HG02870 (cell line): ENCODE measurements around the gene ZSCAN10.

Experiments
- ATAC-seq: cut with Tn5 transposase; IDR thresholded peaks from one replicate; pipeline ENCODE4 v1.9.1; 2021; ENCODE audit warnings: mild to moderate bottlenecking, moderate library complexity; ENCODE audit not compliant: unreplicated experiment

The ZSCAN10 gene

DNA sequence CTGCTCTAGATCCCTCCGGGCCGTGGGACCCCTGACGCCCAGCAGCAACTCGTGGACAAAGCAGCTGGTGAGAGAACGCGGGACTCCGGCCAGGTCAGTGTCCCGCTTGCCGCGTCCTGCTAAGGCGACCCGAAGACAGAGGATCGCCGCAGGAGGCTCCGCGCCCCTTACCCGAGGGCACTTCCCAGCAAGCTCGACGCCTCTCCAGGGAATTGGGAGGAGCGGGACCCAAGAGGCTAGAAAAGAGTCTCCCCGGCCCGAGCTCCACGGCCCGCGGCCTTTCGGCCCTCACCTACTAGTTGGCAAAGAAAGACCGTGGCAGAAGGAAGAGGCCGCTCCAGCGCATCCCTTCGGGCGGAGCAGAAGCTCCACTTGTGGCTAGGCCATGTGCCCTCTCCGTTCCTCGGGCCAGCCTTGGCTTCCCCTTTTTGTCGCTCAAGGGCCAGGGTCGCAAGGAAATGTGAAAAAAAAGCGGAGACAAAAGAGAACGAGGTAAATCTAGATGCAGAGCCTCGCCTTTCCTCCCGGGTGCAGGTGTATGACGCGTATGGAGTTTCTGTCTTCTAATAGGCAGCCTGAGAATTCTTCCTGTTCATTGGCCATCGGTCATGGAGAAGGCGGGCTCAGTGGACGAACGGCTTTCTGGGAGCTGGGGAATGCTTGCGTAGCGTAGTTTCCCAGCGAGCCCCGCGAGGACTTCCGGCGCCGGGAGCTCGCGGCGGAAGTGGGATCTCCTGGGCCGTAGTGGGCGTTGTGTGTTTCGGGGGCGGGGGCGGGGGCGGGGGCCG, 35.4 kb upstream of the ZSCAN10 start, which contains the start of gene ZNF213:
ZNF213 (plus strand) TSS at position 692 of the 788 bp plus-strand sequence. CDS start 2,252 bp downstream, outside the sequence.
- peak; percentile 93 for ATAC-seq

DNA sequence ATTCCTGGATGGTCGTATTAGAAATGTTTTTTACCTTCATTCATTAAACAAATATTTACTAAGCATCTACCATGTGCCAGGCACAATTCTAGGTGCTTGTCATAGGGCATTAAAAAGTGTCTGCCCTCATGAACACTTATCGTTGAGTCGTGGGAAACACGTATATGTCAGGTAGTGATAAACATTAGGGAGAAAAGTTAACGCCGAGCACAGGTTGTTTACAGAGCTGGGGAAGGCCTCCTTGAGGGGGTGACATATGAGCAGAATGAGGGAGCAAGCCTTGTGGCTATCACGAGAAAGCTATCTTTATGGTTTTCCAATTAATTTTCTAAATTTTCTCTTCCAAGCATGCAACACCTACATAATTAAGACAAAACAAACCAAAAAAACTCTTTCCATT, 34.8 kb upstream of the ZSCAN10 start:
- ATAC-seq, result no peak

DNA sequence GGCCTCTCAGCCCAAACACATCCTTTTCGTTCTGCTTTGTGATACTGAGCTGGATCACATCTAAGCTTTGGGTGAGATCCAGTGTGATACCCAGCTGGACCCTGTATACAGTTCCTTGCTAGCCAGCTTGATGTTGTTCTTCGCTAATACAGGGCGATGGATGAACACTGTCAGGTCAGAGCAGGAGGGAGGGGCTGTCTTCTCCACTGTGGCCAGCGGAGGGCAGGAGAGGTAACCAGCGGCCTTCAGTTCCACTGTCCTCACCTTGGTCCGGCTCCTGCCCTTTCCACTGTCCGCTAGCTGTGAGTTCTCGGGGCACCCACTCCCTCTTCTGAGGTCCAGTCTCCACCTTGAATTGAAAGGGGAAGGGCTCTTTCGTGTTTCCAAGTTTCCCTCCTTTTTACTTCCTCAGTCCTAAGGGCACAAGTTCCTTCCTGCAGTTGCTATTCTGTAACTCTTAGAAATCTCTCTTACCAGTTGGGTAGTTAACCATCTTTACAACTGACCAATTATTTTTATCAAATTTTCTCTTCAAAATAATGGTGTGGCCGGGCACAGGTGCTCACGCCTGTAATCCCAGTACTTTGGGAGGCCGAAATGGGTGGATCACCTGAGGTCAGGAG, 32.8 kb upstream of the ZSCAN10 start:
- ATAC-seq, result no peak

DNA sequence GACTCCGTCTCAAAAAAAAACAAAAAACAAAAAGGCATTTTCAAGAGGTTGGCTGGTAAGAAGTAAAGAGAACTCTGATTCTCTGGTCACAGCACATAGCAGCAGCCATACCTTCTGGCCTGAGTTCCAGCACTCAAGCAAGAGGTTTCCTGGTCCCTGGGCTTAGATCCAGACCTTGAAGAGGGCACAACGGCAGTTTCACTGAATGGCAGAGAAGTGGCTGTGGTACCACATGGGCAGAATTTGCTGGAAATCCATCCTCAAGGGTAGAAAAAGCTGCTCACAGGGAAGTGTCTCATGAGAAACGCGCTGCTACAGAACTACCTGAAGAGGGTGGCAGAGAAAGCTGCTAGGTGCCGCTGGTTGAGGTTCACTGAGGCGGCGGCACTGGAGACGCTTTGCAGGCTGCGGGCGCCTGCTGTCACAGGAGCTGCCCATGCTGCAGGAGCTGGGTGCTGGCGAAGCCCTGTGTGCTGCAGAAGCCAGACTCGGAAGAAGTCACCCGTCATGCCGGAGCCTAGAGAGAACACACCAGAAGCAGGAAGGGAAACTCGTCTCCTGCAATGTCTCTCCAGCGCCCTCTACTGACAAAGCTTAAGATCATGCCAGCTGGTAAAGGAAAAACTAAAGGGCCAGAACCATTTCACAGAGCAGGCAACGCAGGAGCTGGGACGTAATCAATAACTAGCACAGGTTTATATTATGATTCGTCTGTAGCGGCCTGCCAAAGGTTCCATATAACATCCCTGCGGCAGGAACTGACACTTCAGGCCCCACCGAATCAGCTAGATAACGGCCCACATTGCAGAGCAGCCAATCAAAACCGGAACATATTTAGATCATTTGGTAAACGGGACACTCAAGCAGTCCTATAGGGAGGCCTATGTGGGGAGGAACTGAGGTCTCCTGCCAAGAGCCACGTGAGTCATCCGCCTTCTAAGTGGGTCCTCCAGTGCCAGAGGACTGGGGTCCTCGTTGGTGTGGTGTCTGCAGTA, 30.3 kb upstream of the ZSCAN10 start:
- peak; percentile 59 for ATAC-seq

DNA sequence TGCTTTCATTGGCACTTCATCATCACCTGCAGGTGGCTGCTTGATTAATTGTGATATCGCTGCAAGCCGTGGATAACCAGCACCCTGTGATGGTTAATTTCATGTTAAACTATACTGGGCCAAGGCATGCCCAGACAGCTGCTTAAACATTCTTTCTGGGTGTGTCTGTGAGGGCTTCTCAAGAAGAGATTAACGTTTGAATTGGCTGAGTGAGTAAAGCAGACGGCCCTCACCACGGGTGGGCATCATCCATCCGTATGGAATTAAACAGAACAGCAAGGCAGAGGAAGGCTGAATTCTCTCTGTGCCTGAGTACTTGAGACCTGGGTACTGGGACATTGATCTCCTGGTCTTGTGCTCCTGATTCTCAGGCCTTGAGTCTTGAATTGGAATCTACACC, 28.7 kb upstream of the ZSCAN10 start:
- no peak for ATAC-seq

DNA sequence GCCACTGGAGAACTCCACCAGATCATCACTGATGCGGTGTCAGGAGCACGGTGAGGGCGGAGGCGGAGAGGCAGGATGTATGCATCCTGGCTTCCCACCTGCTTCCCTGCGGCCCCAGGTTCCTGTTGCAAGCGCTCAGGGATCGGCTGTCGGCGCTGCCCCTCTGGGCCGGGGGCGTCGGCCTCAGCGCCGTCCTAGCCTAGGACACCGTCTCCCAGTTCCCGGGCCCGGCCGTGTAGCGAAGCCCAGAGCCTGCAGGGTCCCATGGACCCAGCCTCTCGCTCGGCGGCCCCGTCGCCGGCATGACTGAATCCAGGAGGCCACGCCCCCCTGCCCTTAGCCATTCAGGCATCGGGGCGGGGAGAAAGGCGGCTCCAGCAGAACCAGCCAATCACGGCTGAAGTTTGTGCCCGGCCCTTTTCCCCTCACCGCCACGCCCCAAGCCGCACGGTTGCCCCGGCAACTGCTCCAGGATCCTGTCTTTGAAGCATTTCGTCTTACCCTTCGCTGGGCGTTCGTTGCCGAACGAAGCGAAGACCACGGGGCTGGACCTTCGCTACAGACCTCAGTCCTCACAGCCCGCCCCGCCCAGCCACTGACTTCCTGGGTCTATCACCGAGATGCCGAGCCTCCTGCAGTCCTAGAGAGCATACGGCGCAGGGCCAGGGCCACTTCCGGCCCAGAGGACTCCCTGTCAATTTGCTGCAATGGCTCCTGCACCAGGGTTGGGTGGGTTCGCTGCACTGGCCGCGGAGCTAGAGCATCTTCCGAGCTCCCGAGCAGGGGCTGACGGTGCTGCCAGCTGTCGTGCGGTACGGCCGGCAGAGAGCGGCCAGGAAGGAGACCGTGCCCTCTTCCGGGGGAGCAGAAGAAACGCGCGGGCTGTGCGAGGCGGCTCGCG, 25.1 kb upstream of the ZSCAN10 start:
- ATAC-seq, result peak; percentile 85

DNA sequence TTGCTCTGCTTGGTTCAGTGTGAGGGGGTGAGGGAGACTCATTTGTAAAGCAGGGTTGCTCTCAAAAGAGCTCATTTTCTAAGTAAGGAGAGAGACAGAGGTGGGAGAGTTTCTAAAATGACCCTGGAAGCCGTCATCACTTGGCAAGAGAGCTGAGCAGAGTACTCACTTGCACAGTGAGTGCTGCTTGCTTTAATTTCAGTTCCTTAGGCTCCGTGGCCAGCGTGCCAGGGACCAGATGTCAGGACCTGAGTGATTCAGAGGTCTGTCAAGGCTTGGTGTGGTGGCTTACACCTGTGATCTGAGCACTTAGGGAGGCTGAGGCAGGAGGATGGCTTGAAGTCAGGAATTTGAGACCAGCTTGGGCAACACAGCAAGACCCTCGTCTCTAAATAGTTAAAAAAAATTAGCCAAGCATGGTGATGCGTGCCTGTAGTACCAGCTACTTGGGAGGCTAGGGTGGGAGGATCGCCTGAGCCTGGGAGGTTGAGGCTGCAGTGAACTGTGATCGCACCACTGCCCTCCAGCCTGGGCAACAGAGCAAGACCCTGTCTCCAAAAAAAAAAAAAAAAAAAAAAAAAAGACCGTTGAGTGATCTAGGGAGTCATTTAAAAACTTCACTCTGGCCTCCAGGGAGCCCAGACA, 24.0 kb upstream of the ZSCAN10 start:
- ATAC-seq, result no peak

DNA sequence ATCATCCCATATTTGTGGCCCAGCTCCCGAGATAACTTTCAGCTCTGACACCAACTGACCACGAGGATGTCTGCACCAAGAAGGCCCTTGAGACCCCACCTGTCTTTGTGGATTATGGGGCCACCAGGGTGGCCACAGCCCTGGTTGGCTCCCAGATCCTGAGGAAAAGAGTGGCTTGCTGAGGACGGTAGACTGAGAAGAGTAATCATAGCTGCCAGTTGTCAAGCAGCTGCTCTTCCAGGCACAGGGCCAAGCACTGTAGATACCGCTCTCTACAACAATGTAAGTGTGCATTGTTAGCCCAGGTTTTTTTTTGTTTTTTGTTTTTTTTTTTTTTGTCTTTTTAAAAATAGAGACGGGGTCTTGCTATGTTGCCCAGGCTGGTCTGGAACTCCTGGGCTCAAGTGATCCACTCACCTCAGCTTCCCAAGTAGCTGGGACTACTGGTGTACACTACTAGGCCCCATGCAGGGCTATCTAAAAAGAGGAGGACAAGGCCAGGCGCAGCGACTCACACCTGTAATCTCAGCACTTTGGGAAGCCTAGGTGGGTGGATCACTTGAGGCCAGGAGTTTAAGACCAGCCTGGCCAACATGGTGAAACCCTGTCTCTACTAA, 22.9 kb upstream of the ZSCAN10 start:
- no peak for ATAC-seq

DNA sequence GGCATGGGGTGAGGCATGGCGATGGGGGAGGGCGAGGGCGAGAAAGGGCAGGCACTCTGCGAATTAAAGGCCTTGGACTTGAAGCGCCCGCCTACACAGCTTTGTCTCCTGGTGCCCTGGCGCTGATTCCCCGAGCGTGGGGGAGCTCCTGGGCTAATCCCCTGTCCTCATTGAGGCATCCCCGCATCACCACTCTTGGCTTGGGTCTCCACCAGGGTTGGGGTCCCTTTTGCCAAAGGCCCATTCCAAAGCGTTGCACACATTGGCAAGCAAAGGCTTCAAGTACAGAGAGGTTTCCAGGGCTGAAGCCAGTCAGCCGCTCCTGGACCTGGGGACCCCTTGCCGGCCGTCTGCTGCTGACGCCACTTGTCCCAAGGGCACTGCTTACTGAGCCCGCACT, 21.3 kb upstream of the ZSCAN10 start:
- ATAC-seq, result no peak

DNA sequence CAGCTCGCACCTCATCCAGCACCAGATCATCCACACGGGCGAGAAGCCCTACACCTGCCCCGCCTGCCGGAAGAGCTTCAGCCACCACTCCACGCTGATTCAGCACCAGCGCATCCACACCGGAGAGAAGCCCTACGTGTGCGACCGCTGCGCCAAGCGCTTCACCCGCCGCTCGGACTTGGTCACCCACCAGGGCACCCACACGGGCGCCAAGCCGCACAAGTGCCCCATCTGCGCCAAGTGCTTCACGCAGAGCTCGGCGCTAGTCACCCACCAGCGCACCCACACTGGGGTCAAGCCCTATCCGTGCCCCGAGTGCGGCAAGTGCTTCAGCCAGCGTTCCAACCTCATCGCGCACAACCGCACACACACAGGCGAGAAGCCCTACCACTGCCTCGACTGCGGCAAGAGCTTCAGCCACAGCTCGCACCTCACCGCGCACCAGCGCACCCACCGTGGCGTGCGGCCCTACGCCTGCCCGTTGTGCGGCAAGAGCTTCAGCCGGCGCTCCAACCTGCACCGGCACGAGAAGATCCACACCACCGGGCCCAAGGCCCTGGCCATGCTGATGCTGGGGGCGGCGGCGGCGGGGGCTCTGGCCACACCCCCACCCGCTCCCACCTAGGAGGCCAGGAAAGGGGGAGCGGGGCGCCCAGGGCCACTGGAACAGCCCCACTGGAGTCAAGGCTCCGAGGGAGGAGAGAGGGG, 20.8 kb upstream of the ZSCAN10 start:
- no peak for ATAC-seq

DNA sequence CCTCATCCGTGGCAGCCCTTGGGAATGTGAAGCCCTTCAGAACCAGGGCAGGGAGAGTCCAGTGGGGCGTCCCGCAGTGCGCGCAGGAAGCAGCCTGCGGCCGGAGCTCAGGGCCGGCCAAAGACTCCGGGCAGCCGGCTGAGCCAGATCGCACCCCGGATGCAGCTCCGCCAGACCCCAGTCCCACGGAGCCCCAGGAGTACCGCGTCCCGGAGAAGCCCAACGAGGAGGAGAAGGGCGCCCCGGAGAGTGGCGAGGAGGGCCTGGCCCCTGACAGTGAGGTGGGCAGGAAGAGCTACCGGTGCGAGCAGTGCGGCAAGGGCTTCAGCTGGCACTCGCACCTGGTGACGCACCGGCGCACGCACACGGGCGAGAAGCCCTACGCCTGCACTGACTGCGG, 20.2 kb upstream of the ZSCAN10 start:
- ATAC-seq, result no peak

DNA sequence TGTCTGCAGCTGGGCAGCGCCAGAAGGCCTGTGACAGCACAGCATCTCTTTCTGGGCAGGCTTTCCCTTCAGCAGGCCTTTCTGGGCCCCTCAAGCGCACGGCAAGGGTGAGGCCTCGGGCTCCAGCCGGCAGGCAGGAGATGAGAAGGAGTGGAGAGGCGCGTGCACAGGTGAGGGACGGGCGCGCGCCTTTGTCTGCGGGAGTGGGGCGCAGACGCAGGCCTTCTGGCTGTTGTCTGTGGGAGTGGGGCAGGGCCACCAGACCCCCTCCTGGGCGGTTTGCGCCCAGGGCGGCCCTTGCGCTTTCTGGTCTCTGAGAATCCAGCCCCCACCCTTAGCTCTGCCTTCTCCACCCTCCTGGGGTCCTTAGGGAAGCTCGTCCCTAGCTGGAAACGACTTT, 19.8 kb upstream of the ZSCAN10 start:
- ATAC-seq, result no peak

DNA sequence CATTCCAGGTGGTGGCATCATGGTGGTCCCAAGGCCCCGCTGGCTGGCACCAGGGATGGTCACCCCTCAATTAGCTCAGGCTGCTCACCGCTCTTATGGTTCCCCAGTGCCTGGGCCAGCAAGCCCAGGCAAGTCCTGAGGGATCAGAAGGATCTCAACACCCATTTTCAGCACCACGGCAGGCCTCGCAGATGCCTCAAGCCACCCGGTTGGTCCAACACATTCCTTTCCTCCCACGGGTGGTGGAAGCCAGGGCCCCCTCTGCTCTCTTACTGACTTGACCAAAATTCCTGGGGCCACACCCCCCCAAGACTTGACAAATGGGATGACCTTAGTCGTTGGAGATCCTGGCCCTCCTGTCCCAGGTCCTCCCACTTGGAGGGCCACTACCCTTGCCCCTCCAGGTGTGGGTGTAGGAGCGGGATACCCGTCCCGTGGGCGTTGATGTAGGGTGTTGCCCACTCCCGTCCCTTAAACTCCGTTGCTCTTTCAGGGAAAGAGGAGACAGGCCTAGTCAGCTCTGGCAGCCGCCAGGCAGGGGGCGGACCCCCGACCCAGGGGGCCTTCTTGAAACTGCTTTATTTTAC, 19.2 kb upstream of the ZSCAN10 start:
- no peak for ATAC-seq

DNA sequence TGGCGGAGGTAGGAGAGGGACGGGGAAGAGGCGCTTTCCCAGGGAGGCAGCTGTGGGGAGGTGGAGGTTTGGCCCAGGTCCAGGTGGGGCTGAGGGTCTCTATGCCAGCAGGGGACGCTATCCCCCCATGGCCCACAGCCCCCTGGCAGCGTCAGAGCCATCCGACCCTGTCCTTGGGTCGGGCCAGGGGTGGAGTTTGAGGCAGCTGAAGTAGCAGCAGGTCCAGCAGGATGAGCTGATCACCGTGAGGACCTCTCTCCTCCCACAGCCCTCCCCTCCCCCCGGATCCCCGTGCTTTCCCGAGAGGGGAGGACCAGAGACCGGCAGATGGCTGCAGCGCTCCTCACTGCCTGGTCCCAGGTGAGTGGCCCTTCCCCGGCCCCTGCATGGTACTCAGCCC, 16.5 kb upstream of the ZSCAN10 start:
- ATAC-seq, result no peak

DNA sequence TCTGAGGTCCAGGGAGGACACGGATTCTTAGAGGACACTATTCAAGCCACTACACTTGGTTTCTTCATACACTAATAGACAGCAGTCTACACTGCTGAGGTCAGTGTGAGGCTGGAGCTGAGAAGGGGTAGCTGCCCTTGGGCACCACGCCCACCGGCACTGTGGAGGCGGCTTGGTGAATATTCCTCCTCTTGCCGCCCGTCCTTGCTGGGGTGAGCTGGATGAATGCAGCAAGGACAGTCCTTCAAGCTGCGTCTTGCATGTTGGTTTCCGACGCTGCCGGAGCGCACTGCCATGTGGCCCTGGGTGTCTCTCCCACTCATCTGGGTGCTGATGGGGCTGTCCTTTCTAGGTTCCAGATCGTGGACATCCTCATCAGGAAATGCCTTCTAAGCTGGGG, 15.9 kb upstream of the ZSCAN10 start:
- ATAC-seq, result no peak

DNA sequence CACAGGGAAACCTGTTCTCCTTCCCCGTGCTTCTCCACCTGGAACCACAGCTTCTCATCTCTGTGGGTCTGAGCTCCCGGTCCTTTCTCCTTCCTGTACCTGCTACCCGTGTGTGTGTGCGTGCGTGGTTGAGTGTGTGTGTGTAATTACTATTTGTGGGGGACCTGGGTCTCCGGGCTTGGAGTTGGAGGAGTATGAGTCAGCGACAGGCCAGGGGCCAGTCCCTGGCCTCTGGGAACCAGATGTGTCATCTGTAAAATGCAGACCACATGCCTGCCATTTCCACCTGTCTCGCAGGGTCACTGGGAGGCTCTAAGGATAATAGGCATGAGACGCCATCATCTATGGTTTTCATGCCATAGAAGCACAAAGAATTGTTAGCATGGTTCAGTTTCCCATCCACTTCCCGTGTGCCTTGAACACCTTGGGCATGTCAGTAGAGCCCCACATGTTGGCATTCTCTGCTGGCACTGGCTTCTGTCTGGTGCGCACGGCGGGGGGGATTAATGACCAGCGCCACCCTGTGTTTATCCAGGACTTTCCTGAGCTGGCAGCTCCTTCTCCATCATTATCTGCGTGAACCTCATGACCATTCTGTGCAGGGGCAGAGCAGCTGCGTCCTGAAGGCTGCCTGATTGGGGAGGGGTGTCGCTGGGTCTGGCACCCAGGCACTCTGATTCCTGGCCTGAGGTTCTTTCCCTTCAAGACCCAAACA, 14.8 kb upstream of the ZSCAN10 start:
- ATAC-seq, result no peak

DNA sequence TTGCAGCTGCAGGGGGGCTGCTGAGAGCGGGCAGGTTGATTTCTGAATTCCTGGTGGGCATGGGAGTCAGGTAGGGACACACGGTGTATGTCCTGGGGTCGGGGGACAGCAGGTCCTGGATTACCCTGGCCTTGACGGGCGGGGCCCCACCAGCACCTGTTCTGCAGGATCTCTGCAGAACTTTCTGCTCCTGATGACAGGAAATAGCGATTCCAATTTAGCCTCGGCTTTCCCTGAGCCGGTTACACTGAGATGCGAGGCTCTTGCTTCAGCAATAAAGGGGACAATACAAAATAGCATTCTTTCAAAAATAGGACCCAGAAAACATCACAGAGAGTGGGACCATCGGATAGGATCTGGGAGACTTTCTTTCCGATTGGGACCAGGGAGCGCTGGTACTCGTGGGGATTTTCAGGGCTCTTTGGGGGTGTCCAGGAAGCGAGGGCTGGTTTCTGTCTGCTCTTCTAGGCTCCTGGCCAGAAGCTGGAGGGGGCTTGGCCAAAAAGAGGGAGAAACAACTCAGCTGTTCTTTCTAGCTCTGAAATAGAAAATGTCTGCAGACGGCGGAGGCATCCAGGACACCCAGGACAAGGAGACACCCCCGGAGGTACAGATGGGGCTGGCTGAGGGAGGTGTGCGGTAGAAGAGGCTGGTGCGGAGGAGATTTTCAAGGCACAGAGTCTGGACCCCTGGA, 13.9 kb upstream of the ZSCAN10 start:
- no peak for ATAC-seq
